GM12875 (cell line): Measurements from ENCODE around the gene ANO2.

Experiments
- H3K4me3 ChIP-seq: one replicate; pipeline ENCODE4 v1.5.1; 2011; ENCODE audit warnings: low read depth, low read length, control low read depth
- TF ChIP-seq, protein P1 (sequence below): IDR thresholded peaks from 2 replicates; pipeline ENCODE4 v1.5.1; 2011; ENCODE audit warnings: low read depth, mild to moderate bottlenecking, control low read depth, inconsistent platforms, low read length, moderate library complexity, borderline replicate concordance; ENCODE audit not compliant: insufficient read depth

Gene ANO2

GRCh38 chr12:5571115-5571514 is 373.9 kb downstream of the ANO2 start:
- H3K4me3 ChIP-seq: no peak overlapping the region
- TF ChIP-seq, protein P1, sequence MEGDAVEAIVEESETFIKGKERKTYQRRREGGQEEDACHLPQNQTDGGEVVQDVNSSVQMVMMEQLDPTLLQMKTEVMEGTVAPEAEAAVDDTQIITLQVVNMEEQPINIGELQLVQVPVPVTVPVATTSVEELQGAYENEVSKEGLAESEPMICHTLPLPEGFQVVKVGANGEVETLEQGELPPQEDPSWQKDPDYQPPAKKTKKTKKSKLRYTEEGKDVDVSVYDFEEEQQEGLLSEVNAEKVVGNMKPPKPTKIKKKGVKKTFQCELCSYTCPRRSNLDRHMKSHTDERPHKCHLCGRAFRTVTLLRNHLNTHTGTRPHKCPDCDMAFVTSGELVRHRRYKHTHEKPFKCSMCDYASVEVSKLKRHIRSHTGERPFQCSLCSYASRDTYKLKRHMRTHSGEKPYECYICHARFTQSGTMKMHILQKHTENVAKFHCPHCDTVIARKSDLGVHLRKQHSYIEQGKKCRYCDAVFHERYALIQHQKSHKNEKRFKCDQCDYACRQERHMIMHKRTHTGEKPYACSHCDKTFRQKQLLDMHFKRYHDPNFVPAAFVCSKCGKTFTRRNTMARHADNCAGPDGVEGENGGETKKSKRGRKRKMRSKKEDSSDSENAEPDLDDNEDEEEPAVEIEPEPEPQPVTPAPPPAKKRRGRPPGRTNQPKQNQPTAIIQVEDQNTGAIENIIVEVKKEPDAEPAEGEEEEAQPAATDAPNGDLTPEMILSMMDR: no peak

- no peak overlapping the region for H3K4me3 ChIP-seq
- TF ChIP-seq, protein P1: no peak
These were observed 374.6 kb downstream of the ANO2 start for GRCh38 chr12:5570416-5570815.

DNA sequence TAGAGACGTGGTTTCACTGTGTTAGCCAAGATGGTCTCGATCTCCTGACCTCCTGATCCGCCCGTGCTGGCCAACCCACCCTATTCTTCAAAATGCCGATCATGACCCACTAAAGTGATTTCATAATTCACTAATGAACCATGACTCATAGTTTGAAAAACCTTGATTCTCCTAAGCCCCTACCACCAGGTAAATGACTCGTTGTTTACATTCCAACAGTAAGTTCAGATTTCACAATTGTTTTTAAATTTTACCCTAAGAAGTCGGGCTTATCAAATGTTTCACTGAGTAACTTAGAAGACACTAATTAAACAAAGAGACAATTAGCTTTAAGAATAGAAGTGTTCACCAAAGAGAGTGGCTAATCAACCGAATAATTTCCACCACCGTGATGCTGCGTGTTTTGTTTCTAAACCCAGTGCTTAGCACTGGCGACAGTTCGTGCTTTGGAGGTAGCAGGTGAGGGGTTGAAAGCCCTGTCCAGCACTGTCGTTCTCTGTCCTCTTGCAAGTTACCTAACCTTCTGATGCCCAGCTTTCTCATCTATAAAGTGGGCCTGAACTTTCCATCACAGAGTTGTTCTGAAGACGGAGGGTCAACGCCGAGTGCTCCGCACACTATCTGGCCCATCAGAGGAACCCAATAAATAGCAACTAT is 376.6 kb downstream of the ANO2 start:
- no peak overlapping the region for H3K4me3 ChIP-seq
- TF ChIP-seq, protein P1: no peak

DNA sequence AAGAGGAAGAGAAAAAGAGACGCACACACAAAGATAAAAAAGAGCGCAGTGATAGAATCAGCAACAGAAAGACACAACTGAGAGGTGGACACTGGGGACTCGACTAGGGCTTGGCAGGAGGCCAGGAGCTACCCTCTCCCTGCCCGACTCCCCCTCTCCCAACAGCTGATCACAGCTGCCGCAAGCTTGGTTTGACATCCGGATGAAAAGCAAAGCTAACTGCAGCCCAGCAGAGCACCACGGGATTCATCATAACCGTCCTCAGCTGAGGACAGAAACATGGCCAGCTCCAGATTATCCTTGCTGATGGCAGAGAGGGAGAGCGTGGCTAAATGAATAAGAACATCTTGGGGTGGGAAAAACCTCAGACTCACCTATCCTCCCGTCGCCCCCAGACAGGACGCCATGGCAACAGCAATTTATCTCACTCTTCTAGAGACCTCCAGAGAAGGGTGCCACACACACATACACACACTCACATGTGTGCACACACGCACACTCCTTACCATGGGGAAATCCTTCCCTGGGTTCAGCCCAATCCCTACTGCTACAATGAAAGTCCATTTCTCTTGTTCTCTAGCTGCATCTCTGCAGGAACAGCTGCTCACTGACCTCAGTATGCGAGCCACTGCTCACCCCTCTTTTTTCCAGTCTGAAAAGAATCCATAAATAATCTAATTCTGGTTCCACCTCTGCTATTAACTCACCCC is 377.9 kb downstream of the ANO2 start:
- TF ChIP-seq, protein P1: no peak
- no peak overlapping the region for H3K4me3 ChIP-seq

GRCh38 chr12:5565933-5566599 is 379.0 kb downstream of the ANO2 start:
- TF ChIP-seq, protein P1: no peak
- H3K4me3 ChIP-seq: no peak overlapping the region

DNA sequence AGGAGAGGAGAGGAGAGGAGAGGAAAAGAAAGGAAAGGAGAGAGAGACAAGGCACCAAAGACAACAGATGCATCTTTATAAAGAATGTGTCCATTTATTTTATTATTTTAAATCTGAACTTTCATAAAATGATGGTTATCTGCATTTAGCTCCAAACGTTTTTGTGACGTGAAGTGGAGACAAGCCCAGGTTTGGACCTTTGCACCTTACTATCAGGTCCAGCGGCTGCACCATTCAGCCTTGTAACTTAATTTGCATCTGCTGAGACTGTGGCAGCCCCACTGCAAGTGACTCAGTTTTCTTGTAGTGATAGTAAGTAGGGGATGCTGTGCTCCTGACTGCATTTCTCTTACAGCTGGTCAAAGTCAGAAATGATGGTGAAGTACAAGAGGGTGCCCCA is 382.5 kb downstream of the ANO2 start:
- no peak overlapping the region for H3K4me3 ChIP-seq
- TF ChIP-seq, protein P1: no peak

DNA sequence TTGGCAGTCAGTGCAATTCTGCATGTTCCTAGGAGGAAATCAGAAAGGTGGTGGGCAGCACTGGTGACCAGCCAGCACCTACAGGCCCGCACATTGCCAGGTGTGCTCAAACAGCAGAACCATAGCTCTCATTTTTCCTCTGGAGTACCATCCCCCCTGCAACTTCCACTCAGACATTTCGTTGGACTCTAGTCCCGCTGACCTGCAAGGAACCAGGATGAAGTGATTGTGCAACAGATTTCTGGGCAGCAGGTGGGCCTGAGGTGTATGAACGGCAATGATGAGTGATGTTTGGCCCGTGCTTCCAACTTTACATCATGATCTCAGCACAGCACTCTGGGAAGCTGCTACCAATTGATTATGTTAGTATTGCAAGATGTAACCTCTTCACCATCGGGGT is 383.2 kb downstream of the ANO2 start:
- H3K4me3 ChIP-seq: no peak overlapping the region
- TF ChIP-seq, protein P1: no peak
